ENCODE results near the gene SLC16A9. TPM values are rescaled to one million over a fixed set of nuclear protein-coding genes. Genes with fewer than 3 reads are reported as not detected.

SLC16A9 gene
- total RNA-seq, 4 donors from 2014 or later, result 0.33 to 0.86 (median 0.45) TPM; not detected in 1

GRCh38 chr10:59695637-59696036 is 14.0 kb downstream of the SLC16A9 start:
- no peak overlapping the region for H3K27ac ChIP-seq (replicated peaks in 1 of 4)
- H3K4me1 ChIP-seq, result no peaks in the 10 kb centered on the region
- no peaks in the 10 kb centered on the region for H3K36me3 ChIP-seq
- no peak overlapping the region for H3K4me3 ChIP-seq
- H3K9me3 ChIP-seq, result no peaks in the 10 kb centered on the region
- 77% methylated on average over 3 of the region's 3 CpGs for WGBS
- H3K27me3 ChIP-seq, result no peaks in the 10 kb centered on the region
- intact Hi-C loops (cut with DNase I), result no loop called here
- TF ChIP-seq CTCF (IDR thresholded peaks at IDR 0.05) (no peak), POLR2AphosphoS5 (IDR thresholded peaks at IDR 0.05) (no peak), POLR2A (IDR thresholded peaks at IDR 0.05; ENCODE audit: low read depth) (no peak), EP300 (IDR thresholded peaks at IDR 0.05) (no peak)
- DNase-seq (ENCODE audit: extremely low spot score), result no peak

GRCh38 chr10:59694936-59695335 is 14.7 kb downstream of the SLC16A9 start:
- no peak overlapping the region for H3K4me3 ChIP-seq
- H3K27me3 ChIP-seq, result no peaks in the 10 kb centered on the region
- no peak for DNase-seq (ENCODE audit: extremely low spot score)
- no peaks in the 10 kb centered on the region for H3K4me1 ChIP-seq
- H3K9me3 ChIP-seq, result no peaks in the 10 kb centered on the region
- no peak overlapping the region for H3K27ac ChIP-seq (replicated peaks in 1 of 4)
- H3K36me3 ChIP-seq, result no peaks in the 10 kb centered on the region
- TF ChIP-seq POLR2A (IDR thresholded peaks at IDR 0.05; ENCODE audit: low read depth) (no peak), POLR2AphosphoS5 (IDR thresholded peaks at IDR 0.05) (no peak), CTCF (IDR thresholded peaks at IDR 0.05) (no peak)
- 97% methylated on average over 1 of the region's 1 CpG for WGBS
- intact Hi-C loops (cut with DNase I), result no loop called here

- Histone ChIP-seq H3K27ac (replicated peaks in 1 of 4) (no peak overlapping the region), H3K36me3 (no peaks in the 10 kb centered on the region), H3K9me3 (no peaks in the 10 kb centered on the region), H3K4me3 (no peak overlapping the region), H3K27me3 (no peaks in the 10 kb centered on the region), H3K4me1 (no peaks in the 10 kb centered on the region)
- DNase-seq (ENCODE audit: extremely low spot score), result no peak
- intact Hi-C loops (cut with DNase I), result no loop called here
- 74% methylated on average over 2 of the region's 2 CpGs for WGBS
- TF ChIP-seq POLR2AphosphoS5 (IDR thresholded peaks at IDR 0.05), result no peak
- no peak for TF ChIP-seq EP300 (IDR thresholded peaks at IDR 0.05)
- TF ChIP-seq POLR2A (IDR thresholded peaks at IDR 0.05; ENCODE audit: low read depth), result no peak
- no peak for TF ChIP-seq CTCF (IDR thresholded peaks at IDR 0.05)
These were observed 17.5 kb downstream of the SLC16A9 start for GRCh38 chr10:59692113-59692512.

- 83% methylated on average over 5 of the region's 5 CpGs for WGBS
- intact Hi-C loops (cut with DNase I), result no loop called here
- Histone ChIP-seq H3K9me3 (no peaks in the 10 kb centered on the region), H3K36me3 (no peaks in the 10 kb centered on the region), H3K4me3 (no peak overlapping the region), H3K27ac (replicated peaks in 1 of 4) (no peak overlapping the region), H3K27me3 (no peaks in the 10 kb centered on the region), H3K4me1 (no peaks in the 10 kb centered on the region)
- TF ChIP-seq POLR2A (IDR thresholded peaks at IDR 0.05; ENCODE audit: low read depth), result no peak
- TF ChIP-seq EP300 (IDR thresholded peaks at IDR 0.05), result no peak
- TF ChIP-seq POLR2AphosphoS5 (IDR thresholded peaks at IDR 0.05), result no peak
- no peak for TF ChIP-seq CTCF (IDR thresholded peaks at IDR 0.05)
- DNase-seq (ENCODE audit: extremely low spot score), result no peak
These were observed 20.7 kb downstream of the SLC16A9 start for GRCh38 chr10:59688921-59689351.

GRCh38 chr10:59687657-59688056 is 22.0 kb downstream of the SLC16A9 start:
- Histone ChIP-seq H3K27me3 (no peaks in the 10 kb centered on the region), H3K4me1 (no peaks in the 10 kb centered on the region), H3K9me3 (no peaks in the 10 kb centered on the region), H3K27ac (replicated peaks in 1 of 4) (no peak overlapping the region), H3K36me3 (no peaks in the 10 kb centered on the region), H3K4me3 (no peak overlapping the region)
- 95% methylated on average over 1 of the region's 1 CpG for WGBS
- intact Hi-C loops (cut with DNase I), result no loop called here
- DNase-seq (ENCODE audit: extremely low spot score), result no peak
- TF ChIP-seq CTCF (IDR thresholded peaks at IDR 0.05) (no peak), POLR2AphosphoS5 (IDR thresholded peaks at IDR 0.05) (no peak), POLR2A (IDR thresholded peaks at IDR 0.05; ENCODE audit: low read depth) (no peak), EP300 (IDR thresholded peaks at IDR 0.05) (no peak)

Data from esophagus muscularis mucosa (tissue), 4 donors.